PC-9 (cell line): Measurements from ENCODE around the gene BTRC.

Experiments used
- EZH2 ChIP-seq: fragments of 200-600 bp; sonication (generic); IDR thresholded peaks from 2 replicates; pipeline ENCODE4 v1.8.0; 2017; ENCODE audit warnings: antibody characterized with exemption, low read depth
- TF ChIP-seq, protein P1 (sequence below): fragments of 200-600 bp; sonication (generic); conservative IDR thresholded peaks from 2 replicates; pipeline ENCODE4 v1.6.1; 2017; ENCODE audit warnings: mixed run types, antibody characterized with exemption, mild to moderate bottlenecking, moderate library complexity

- TF ChIP-seq EZH2 = no peak
- TF ChIP-seq, protein P1, sequence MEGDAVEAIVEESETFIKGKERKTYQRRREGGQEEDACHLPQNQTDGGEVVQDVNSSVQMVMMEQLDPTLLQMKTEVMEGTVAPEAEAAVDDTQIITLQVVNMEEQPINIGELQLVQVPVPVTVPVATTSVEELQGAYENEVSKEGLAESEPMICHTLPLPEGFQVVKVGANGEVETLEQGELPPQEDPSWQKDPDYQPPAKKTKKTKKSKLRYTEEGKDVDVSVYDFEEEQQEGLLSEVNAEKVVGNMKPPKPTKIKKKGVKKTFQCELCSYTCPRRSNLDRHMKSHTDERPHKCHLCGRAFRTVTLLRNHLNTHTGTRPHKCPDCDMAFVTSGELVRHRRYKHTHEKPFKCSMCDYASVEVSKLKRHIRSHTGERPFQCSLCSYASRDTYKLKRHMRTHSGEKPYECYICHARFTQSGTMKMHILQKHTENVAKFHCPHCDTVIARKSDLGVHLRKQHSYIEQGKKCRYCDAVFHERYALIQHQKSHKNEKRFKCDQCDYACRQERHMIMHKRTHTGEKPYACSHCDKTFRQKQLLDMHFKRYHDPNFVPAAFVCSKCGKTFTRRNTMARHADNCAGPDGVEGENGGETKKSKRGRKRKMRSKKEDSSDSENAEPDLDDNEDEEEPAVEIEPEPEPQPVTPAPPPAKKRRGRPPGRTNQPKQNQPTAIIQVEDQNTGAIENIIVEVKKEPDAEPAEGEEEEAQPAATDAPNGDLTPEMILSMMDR = no peak
These were observed 21.1 kb downstream of the BTRC start for GRCh38 chr10:101375076-101375475.
